K562 (cell line): ENCODE data around the gene C1orf87. TPM values are rescaled to one million over a fixed set of nuclear protein-coding genes. Genes with fewer than 3 reads are reported as not detected.

Experiments
- ATAC-seq: fragments of 200-7000 bp; cut with Tn5 transposase; 3 replicates; pipeline ENCODE4 v1.9.1; 2020; ENCODE audit warnings: moderate library complexity
- BruUV-seq: library from RNA; stranded (reverse); fragments of 400-500 nt; replicated peaks from 2 replicates; lab custom pipeline; 2021; lab: Mats Ljungman, UMichigan
- CTCF ChIA-PET: fragments of 300-600 bp; formaldehyde crosslinking; extraction: SDS; loops from one replicate; lab custom pipeline; 2021; ENCODE audit warnings: low intra/inter-chr PET ratio; lab: Yijun Ruan, JAX
- POLR2A ChIA-PET: fragments of 300-600, 350-650 bp; sonication (Branson Sonifier 250); formaldehyde crosslinking; extraction: SDS; loops from one replicate; lab custom pipeline; 2021; ENCODE audit warnings: antibody characterized with exemption, inconsistent platforms; lab: Yijun Ruan, JAX
- DNase-seq, 4 experiments: peaks; one replicate each; pipeline versions ENCODE4 v3.0.0 to v3.0.0-alpha.2; 2011 to 2018; ENCODE audit warnings: low spot score in 3 of 4, mixed read lengths in 3 of 4; ENCODE audit errors: extremely low read depth in 1 of 4
- FAIRE-seq: peaks from 2 replicates; lab custom pipeline; 2011; peaks lifted over from hg19 to GRCh38; lab: Jason Lieb, UNC
- H2AFZ ChIP-seq: 2 replicates; pipeline ENCODE4 v1.6.0; 2011; ENCODE audit warnings: low read depth, low read length, control low read depth, inconsistent platforms
- H3K27ac ChIP-seq: fragments of 200-600 bp; 3 replicates; pipeline ENCODE4 v1.8.0; 2011; ENCODE audit warnings: low read depth, mild to moderate bottlenecking, control low read depth, inconsistent platforms, low read length, moderate library complexity, mixed read lengths; ENCODE audit errors: extremely low read depth
- H3K27me3 ChIP-seq, 2 experiments: fragments of 300-600 bp in 1 of 2; 2 replicates in 1 of 2; 3 replicates in 1 of 2; pipeline versions ENCODE4 v1.6.0 to v1.8.0; 2011; ENCODE audit warnings: inconsistent platforms in 2 of 2, low read length in 2 of 2, mild to moderate bottlenecking in 1 of 2, mixed read lengths in 1 of 2, moderate library complexity in 1 of 2; ENCODE audit not compliant: control insufficient read depth in 2 of 2, insufficient read depth in 2 of 2
- H3K36me3 ChIP-seq: fragments of 300-600 bp; 3 replicates; pipeline ENCODE4 v1.8.0; 2011; ENCODE audit warnings: mild to moderate bottlenecking, low read length, inconsistent platforms; ENCODE audit not compliant: control insufficient read depth, insufficient read depth
- H3K4me1 ChIP-seq, 2 experiments: fragments of 200-600 bp in 1 of 2; replicated peaks in 1 of 2; 2 replicates in 1 of 2; 3 replicates in 1 of 2; pipeline versions ENCODE4 v1.5.1 to v1.8.0; 2011; ENCODE audit warnings: inconsistent platforms in 2 of 2, low read length in 2 of 2, mild to moderate bottlenecking in 1 of 2, mixed read lengths in 1 of 2, moderate library complexity in 1 of 2; ENCODE audit not compliant: control insufficient read depth in 2 of 2, insufficient read depth in 2 of 2
- H3K4me2 ChIP-seq: 2 replicates; pipeline ENCODE4 v1.6.1; 2011; ENCODE audit warnings: low read length, control low read depth, inconsistent platforms, mixed read lengths; ENCODE audit not compliant: insufficient read depth
- H3K4me3 ChIP-seq: fragments of 200-600 bp; sonication (generic), shearing (Covaris generic); 2 replicates; pipeline ENCODE4 v1.5.1; 2016; ENCODE audit warnings: control low read depth, inconsistent platforms
- H3K79me2 ChIP-seq: fragments of 200-600 bp; 3 replicates; pipeline ENCODE4 v1.8.0; 2011; ENCODE audit warnings: low read length, inconsistent platforms; ENCODE audit not compliant: control insufficient read depth, insufficient read depth
- H3K9ac ChIP-seq, 2 experiments: 2 replicates each; pipeline versions ENCODE4 v1.6.0 to v1.6.1; 2011; ENCODE audit warnings: low read depth in 2 of 2, low read length in 2 of 2, control low read depth in 1 of 2, inconsistent platforms in 1 of 2, mild to moderate bottlenecking in 1 of 2, mixed read lengths in 1 of 2; ENCODE audit not compliant: insufficient read depth in 1 of 2
- H3K9me1 ChIP-seq: one replicate; pipeline ENCODE4 v1.6.0; 2011; ENCODE audit warnings: inconsistent platforms, mild to moderate bottlenecking, low read length, moderate library complexity; ENCODE audit not compliant: control insufficient read depth, insufficient read depth
- H3K9me3 ChIP-seq: replicated peaks from 2 replicates; pipeline ENCODE4 v1.5.1; 2011; ENCODE audit warnings: low read depth, low read length, inconsistent platforms; ENCODE audit not compliant: control insufficient read depth, insufficient read depth
- H4K20me1 ChIP-seq: replicated peaks from 2 replicates; pipeline ENCODE4 v1.6.1; 2011; ENCODE audit warnings: low read length, inconsistent platforms, mixed read lengths; ENCODE audit not compliant: control insufficient read depth, insufficient read depth
- DDX20 ChIP-seq: fragments of 450-650 bp; IDR thresholded peaks from 2 replicates; pipeline ENCODE4 v1.6.1; 2016; ENCODE audit warnings: missing genetic modification characterization, low read depth, mild to moderate bottlenecking, missing compliant biosample characterization, moderate library complexity
- L3MBTL2 ChIP-seq: fragments of 450-650 bp; IDR thresholded peaks from 2 replicates; pipeline ENCODE4 v1.6.1; 2016; ENCODE audit warnings: mild to moderate bottlenecking, moderate library complexity
- MCM3 ChIP-seq: fragments of 450-650 bp; IDR thresholded peaks from 2 replicates; pipeline ENCODE4 v1.6.1; 2016
- MIER1 ChIP-seq: fragments of 450-650 bp; IDR thresholded peaks from 2 replicates; pipeline ENCODE4 v1.6.1; 2016; ENCODE audit warnings: antibody characterized with exemption, mild to moderate bottlenecking, low read depth
- RNF2 ChIP-seq: sonication (generic); IDR thresholded peaks from 2 replicates; pipeline ENCODE4 v1.6.1; 2016
- TAF9B ChIP-seq: fragments of 450-650 bp; IDR thresholded peaks from 2 replicates; pipeline ENCODE4 v1.6.1; 2018; ENCODE audit warnings: mild to moderate bottlenecking; ENCODE audit not compliant: partially characterized antibody
- WHSC1 ChIP-seq: IDR thresholded peaks from one replicate; pipeline ENCODE4 v1.6.1; 2012; ENCODE audit warnings: low read length, control low read depth, inconsistent platforms
- ZC3H4 ChIP-seq: sonication (generic); formaldehyde crosslinking; IDR thresholded peaks from 2 replicates; pipeline ENCODE4 v1.9.0; 2021; ENCODE audit warnings: missing genetic modification reagents, borderline replicate concordance
- ZNF165 ChIP-seq: fragments of 250-450 bp; sonication (Bioruptor Pico); IDR thresholded peaks from 2 replicates; pipeline ENCODE4 v1.4.0; 2020; ENCODE audit warnings: borderline replicate concordance
- ZNF354B ChIP-seq: fragments of 250-450 bp; sonication (Bioruptor Pico); IDR thresholded peaks from 2 replicates; pipeline ENCODE4 v1.4.0; 2020
- ZNF431 ChIP-seq: sonication (generic); formaldehyde crosslinking; IDR thresholded peaks from 2 replicates; pipeline ENCODE4 v1.8.0; 2022; ENCODE audit warnings: mild to moderate bottlenecking, missing genetic modification reagents
- ZNF507 ChIP-seq: conservative IDR thresholded peaks from 2 replicates; pipeline ENCODE4 v1.6.1; 2017; ENCODE audit warnings: missing genetic modification characterization, missing compliant biosample characterization
- WGBS: fragments of 100-300 bp; shearing (Covaris generic); methylation state at CpG from one replicate; pipeline ENCODE4 v1.1.6; 2016; ENCODE audit warnings: low coverage, mixed read lengths; ENCODE audit not compliant: insufficient coverage; ENCODE audit errors: missing lambda C conversion rate; 5-methylcytosine and 5-hydroxymethylcytosine counted together
- in situ Hi-C: fragments of 300-500 bp; cut with MboI; formaldehyde crosslinking; loops from 4 replicates; pipeline ENCODE4 v1.15.0; 2018; ENCODE audit warnings: inconsistent platforms, mixed read lengths
- intact Hi-C: fragments of 100-400 bp; cut with micrococcal nuclease; formaldehyde crosslinking; loops from 2 replicates; pipeline ENCODE4 v1.14.2; 2022
- polyA plus RNA-seq, 8 experiments: library from polyadenylated mRNA; depleted of rRNA in 4 of 8; stranded (reverse) in 5 of 8; unstranded in 3 of 8; fragments of >200 nt; fragmentation: Nextera tagmentation in 2 of 8; fragmentation: Illumina TruSeq in 1 of 8; extraction: Ambion mirVana in 2 of 8; extraction: Trizol in 1 of 8; gene quantifications; 2 replicates each; pipeline versions ENCODE4 v1.2.1 to v1.2.3, GENCODE V29; 2011 to 2014; ENCODE audit warnings: inconsistent platforms in 1 of 8, missing spikeins in 1 of 8
- total RNA-seq, 7 experiments: library from RNA; depleted of rRNA in 6 of 7; stranded (reverse); fragments of >200 nt in 6 of 7; fragmentation: Illumina TruSeq in 2 of 7; extraction: Trizol in 2 of 7; gene quantifications; 2 replicates each; pipeline versions ENCODE4 v1.2.1 to v1.2.3, GENCODE V29; 2011 to 2021; ENCODE audit warnings: low replicate concordance in 1 of 7
- TF ChIP-seq, protein P1 (sequence below): fragments of 450-650 bp; IDR thresholded peaks from 2 replicates; pipeline ENCODE4 v1.6.1; 2014; ENCODE audit warnings: low read depth, mild to moderate bottlenecking, moderate library complexity, borderline replicate concordance
- TF ChIP-seq, protein P2 (sequence below), 2 experiments: fragments of 450-650 bp; IDR thresholded peaks; 2 replicates each; pipeline ENCODE4 v1.6.1; 2018; ENCODE audit warnings: mild to moderate bottlenecking in 2 of 2, low read depth in 1 of 2; ENCODE audit not compliant: partially characterized antibody in 2 of 2

The C1orf87 gene
- total and polyA plus RNA-seq, 9 of the 15 experiments (the other 6 are each of a cell fraction or from before 2014, with no cell fraction given), result not detected

DNA sequence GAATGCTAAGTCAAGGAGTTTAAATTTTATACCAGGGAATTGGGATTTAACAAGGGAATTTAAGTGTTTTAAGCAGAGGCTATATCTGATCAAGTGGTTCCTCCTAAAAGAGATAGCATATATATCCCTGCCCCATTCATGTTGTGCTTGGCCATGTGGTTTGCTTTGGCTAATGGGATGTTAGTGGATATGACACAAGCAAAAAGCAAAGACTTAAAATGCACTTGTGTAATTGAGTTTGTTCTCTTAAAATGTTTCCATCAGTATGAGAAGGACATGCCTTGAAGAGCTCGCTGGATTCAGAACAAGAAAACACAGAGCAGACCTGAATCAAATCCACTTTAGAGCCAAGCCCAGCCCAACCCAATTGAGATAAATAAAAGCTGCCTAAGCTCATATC is 22.4 kb downstream of the C1orf87 start:
- CTCF ChIA-PET, result no interaction called here
- no peaks in the 10 kb centered on the region for H4K20me1 ChIP-seq
- H3K9ac ChIP-seq, result no peak overlapping the region
- H3K4me1 ChIP-seq, result no peaks in the 10 kb centered on the region
- in situ Hi-C loops (no loop called here), intact Hi-C loops (no loop called here)
- H3K79me2 ChIP-seq, result no peaks in the 10 kb centered on the region
- no peak overlapping the region for H3K4me2 ChIP-seq
- WGBS, result 0% methylated on average over 1 of the region's 1 CpG
- no peak overlapping the region for H3K4me3 ChIP-seq
- no peaks in the 10 kb centered on the region for H3K9me1 ChIP-seq
- no peak overlapping the region for H3K27ac ChIP-seq
- DNase-seq (no peak), ATAC-seq (no peak), FAIRE-seq (no peak)
- POLR2A ChIA-PET, result no interaction called here
- H3K36me3 ChIP-seq, result no peaks in the 10 kb centered on the region
- BruUV-seq, result no TSS peak
- no peaks in the 10 kb centered on the region for H3K9me3 ChIP-seq
- H3K27me3 ChIP-seq, result no peaks in the 10 kb centered on the region
- H2AFZ ChIP-seq, result no peak overlapping the region
- no peak for TF ChIP-seq L3MBTL2
- no peak for TF ChIP-seq ZC3H4 (CRISPR knock-in tag)
- TF ChIP-seq RNF2, result no peak
- TF ChIP-seq, protein P1, sequence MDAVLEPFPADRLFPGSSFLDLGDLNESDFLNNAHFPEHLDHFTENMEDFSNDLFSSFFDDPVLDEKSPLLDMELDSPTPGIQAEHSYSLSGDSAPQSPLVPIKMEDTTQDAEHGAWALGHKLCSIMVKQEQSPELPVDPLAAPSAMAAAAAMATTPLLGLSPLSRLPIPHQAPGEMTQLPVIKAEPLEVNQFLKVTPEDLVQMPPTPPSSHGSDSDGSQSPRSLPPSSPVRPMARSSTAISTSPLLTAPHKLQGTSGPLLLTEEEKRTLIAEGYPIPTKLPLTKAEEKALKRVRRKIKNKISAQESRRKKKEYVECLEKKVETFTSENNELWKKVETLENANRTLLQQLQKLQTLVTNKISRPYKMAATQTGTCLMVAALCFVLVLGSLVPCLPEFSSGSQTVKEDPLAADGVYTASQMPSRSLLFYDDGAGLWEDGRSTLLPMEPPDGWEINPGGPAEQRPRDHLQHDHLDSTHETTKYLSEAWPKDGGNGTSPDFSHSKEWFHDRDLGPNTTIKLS, result no peak
- no peak for TF ChIP-seq ZNF165
- no peak for TF ChIP-seq MCM3

DNA sequence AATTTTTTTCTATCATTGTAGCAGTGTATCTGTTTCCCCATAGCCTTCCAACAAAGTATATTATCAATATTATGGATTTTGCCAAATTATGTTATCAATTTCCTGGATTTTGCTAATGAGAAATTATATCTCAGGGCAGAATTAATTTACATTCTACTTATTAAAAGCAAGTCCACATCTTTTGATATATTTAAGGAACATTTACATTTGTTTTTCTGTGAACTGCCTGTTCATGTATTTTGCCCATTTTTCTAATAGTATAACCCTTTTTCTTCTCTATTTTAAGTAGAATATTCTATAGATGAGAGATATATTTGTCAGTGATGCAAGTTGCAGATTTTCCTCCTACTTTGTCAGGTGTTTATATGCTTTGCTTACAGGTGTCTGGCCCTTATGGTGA is 24.4 kb downstream of the C1orf87 start:
- Histone ChIP-seq H3K27me3 (no peaks in the 10 kb centered on the region), H3K9me1 (no peaks in the 10 kb centered on the region), H3K27ac (no peak overlapping the region), H3K9me3 (no peaks in the 10 kb centered on the region), H2AFZ (no peak overlapping the region), H3K36me3 (no peaks in the 10 kb centered on the region), H4K20me1 (no peaks in the 10 kb centered on the region), H3K4me3 (no peak overlapping the region), H3K4me1 (no peaks in the 10 kb centered on the region), H3K9ac (no peak overlapping the region), H3K79me2 (no peaks in the 10 kb centered on the region), H3K4me2 (no peak overlapping the region)
- ATAC-seq, result no peak
- BruUV-seq, result no TSS peak
- intact Hi-C loops (no loop called here), in situ Hi-C loops (no loop called here)
- no peak for DNase-seq
- POLR2A ChIA-PET, result no interaction called here
- CTCF ChIA-PET, result no interaction called here
- no peak for FAIRE-seq
- TF ChIP-seq ZNF507 (tag) (peak; percentile 91), ZNF431 (CRISPR knock-in tag) (no peak), MIER1 (no peak), ZNF354B (CRISPR knock-in tag) (peak; percentile 63; the same call in 1 of the 2 replicates), DDX20 (tag) (no peak), TAF9B (no peak), WHSC1 (no peak)
- TF ChIP-seq, protein P2, sequence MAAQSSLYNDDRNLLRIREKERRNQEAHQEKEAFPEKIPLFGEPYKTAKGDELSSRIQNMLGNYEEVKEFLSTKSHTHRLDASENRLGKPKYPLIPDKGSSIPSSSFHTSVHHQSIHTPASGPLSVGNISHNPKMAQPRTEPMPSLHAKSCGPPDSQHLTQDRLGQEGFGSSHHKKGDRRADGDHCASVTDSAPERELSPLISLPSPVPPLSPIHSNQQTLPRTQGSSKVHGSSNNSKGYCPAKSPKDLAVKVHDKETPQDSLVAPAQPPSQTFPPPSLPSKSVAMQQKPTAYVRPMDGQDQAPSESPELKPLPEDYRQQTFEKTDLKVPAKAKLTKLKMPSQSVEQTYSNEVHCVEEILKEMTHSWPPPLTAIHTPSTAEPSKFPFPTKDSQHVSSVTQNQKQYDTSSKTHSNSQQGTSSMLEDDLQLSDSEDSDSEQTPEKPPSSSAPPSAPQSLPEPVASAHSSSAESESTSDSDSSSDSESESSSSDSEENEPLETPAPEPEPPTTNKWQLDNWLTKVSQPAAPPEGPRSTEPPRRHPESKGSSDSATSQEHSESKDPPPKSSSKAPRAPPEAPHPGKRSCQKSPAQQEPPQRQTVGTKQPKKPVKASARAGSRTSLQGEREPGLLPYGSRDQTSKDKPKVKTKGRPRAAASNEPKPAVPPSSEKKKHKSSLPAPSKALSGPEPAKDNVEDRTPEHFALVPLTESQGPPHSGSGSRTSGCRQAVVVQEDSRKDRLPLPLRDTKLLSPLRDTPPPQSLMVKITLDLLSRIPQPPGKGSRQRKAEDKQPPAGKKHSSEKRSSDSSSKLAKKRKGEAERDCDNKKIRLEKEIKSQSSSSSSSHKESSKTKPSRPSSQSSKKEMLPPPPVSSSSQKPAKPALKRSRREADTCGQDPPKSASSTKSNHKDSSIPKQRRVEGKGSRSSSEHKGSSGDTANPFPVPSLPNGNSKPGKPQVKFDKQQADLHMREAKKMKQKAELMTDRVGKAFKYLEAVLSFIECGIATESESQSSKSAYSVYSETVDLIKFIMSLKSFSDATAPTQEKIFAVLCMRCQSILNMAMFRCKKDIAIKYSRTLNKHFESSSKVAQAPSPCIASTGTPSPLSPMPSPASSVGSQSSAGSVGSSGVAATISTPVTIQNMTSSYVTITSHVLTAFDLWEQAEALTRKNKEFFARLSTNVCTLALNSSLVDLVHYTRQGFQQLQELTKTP (IDR thresholded peaks at IDR 0.05; ENCODE audit: low read depth in 1 of 2, partially characterized antibody in 2 of 2), result peak in 1 of 2 experiments; percentile 86
